Central memory CD8-positive, alpha-beta T cell (primary cell): Measurements from ENCODE around the gene ZBTB25.

Experiments
- ATAC-seq: fragments of 150-1000 bp; cut with Tn5 transposase; replicated peaks from 2 replicates; pipeline ENCODE4 v1.10.0; 2022; ENCODE audit warnings: mild to moderate bottlenecking, moderate FRiP score, moderate number of reproducible peaks; ENCODE audit not compliant: poor library complexity, severe bottlenecking; ENCODE audit errors: extremely low read depth
- DNase-seq, 2 donors: peaks; one replicate each; pipeline ENCODE4 v3.0.0; 2021; ENCODE audit warnings: low spot score in 2 of 2
- H3K27ac Mint-ChIP-seq: one replicate; pipeline ENCODE4 v1.8.0; 2022; ENCODE audit warnings: low read depth, mild to moderate bottlenecking, moderate library complexity, mixed read lengths
- H3K27me3 Mint-ChIP-seq: one replicate; pipeline ENCODE4 v1.8.0; 2022; ENCODE audit warnings: mixed read lengths
- H3K36me3 Mint-ChIP-seq: one replicate; pipeline ENCODE4 v1.8.0; 2022; ENCODE audit warnings: mild to moderate bottlenecking, moderate library complexity, mixed read lengths; ENCODE audit not compliant: insufficient read depth
- H3K4me1 Mint-ChIP-seq: one replicate; pipeline ENCODE4 v1.8.0; 2022; ENCODE audit warnings: mixed read lengths
- H3K4me3 Mint-ChIP-seq: one replicate; pipeline ENCODE4 v1.8.0; 2022; ENCODE audit warnings: mild to moderate bottlenecking, moderate library complexity, mixed read lengths
- H3K9me3 Mint-ChIP-seq: one replicate; pipeline ENCODE4 v1.8.0; 2022; ENCODE audit warnings: mixed read lengths

ZBTB25 gene

GRCh38 chr14:64465191-64465822, 38.3 kb downstream of the ZBTB25 start, which contains the start of gene AKAP5:
Gene AKAP5, plus strand, starts transcription at chr14:64465499. Its CDS starts 2,896 bp downstream, at chr14:64468395.
- DNase-seq (peak; percentile 29 to 39), ATAC-seq (peak; percentile 80)
- Mint-ChIP-seq H3K9me3 (no peaks in the 10 kb centered on the region), H3K27ac (peak within 1 kb of the TSS; percentile 65), H3K4me1 (peaks cover 30% of the 10 kb centered on the region), H3K27me3 (no peaks in the 10 kb centered on the region), H3K4me3 (peak within 1 kb of the TSS; percentile 83), H3K36me3 (peaks cover 2% of the 10 kb centered on the region)

- Mint-ChIP-seq H3K27me3 (no peaks in the 10 kb centered on the region), H3K36me3 (peaks cover 2% of the 10 kb centered on the region)
- no peak for DNase-seq
These were observed 39.0 kb downstream of the ZBTB25 start for GRCh38 chr14:64464651-64465050.

GRCh38 chr14:64463873-64464272, 39.8 kb downstream of the ZBTB25 start:
- Mint-ChIP-seq H3K27ac (no peak overlapping the region), H3K36me3 (peaks cover 2% of the 10 kb centered on the region)

More at GRCh38 chr14:64464651-64465050, 39.0 kb downstream of the ZBTB25 start:
- Mint-ChIP-seq H3K4me1 (peaks cover 30% of the 10 kb centered on the region), H3K9me3 (no peaks in the 10 kb centered on the region), H3K27ac (peak overlapping the region; percentile 65), H3K4me3 (peak overlapping the region; percentile 83)
- ATAC-seq = no peak

GRCh38 chr14:64463195-64463594, 40.4 kb downstream of the ZBTB25 start:
- ATAC-seq (no peak), DNase-seq (no peak)
- peaks cover 5% of the 10 kb centered on the region for H3K36me3 Mint-ChIP-seq
- H3K27me3 Mint-ChIP-seq = no peaks in the 10 kb centered on the region
- H3K27ac Mint-ChIP-seq = no peak overlapping the region
- peaks cover 26% of the 10 kb centered on the region for H3K4me1 Mint-ChIP-seq
- H3K9me3 Mint-ChIP-seq = no peaks in the 10 kb centered on the region
- H3K4me3 Mint-ChIP-seq = no peak overlapping the region

More at GRCh38 chr14:64463873-64464272, 39.8 kb downstream of the ZBTB25 start:
- H3K27me3 Mint-ChIP-seq = no peaks in the 10 kb centered on the region
- H3K4me3 Mint-ChIP-seq = no peak overlapping the region
- DNase-seq (no peak), ATAC-seq (no peak)
- peaks cover 30% of the 10 kb centered on the region for H3K4me1 Mint-ChIP-seq
- no peaks in the 10 kb centered on the region for H3K9me3 Mint-ChIP-seq

GRCh38 chr14:64461221-64461620, 42.4 kb downstream of the ZBTB25 start:
- Mint-ChIP-seq H3K27ac (no peak overlapping the region), H3K27me3 (no peaks in the 10 kb centered on the region), H3K4me1 (peaks cover 20% of the 10 kb centered on the region), H3K4me3 (no peak overlapping the region), H3K9me3 (no peaks in the 10 kb centered on the region), H3K36me3 (peaks cover 5% of the 10 kb centered on the region)
- ATAC-seq (no peak), DNase-seq (no peak)

- Mint-ChIP-seq H3K9me3 (no peaks in the 10 kb centered on the region), H3K4me3 (no peak overlapping the region), H3K27ac (no peak overlapping the region), H3K36me3 (peaks cover 5% of the 10 kb centered on the region), H3K27me3 (no peaks in the 10 kb centered on the region), H3K4me1 (peaks cover 10% of the 10 kb centered on the region)
- DNase-seq = no peak
- ATAC-seq = no peak
These were observed 44.1 kb downstream of the ZBTB25 start for GRCh38 chr14:64459405-64460136.

- no peaks in the 10 kb centered on the region for H3K4me1 Mint-ChIP-seq
- H3K4me3 Mint-ChIP-seq = no peak overlapping the region
- H3K27ac Mint-ChIP-seq = no peak overlapping the region
- peaks cover 9% of the 10 kb centered on the region for H3K36me3 Mint-ChIP-seq
- DNase-seq (no peak), ATAC-seq (no peak)
- no peaks in the 10 kb centered on the region for H3K9me3 Mint-ChIP-seq
- no peaks in the 10 kb centered on the region for H3K27me3 Mint-ChIP-seq
These were observed 49.0 kb downstream of the ZBTB25 start for GRCh38 chr14:64454671-64455070.

- Mint-ChIP-seq H3K27ac (no peak overlapping the region), H3K9me3 (no peaks in the 10 kb centered on the region), H3K36me3 (peaks cover 8% of the 10 kb centered on the region), H3K4me3 (no peak overlapping the region), H3K4me1 (peaks cover 11% of the 10 kb centered on the region), H3K27me3 (no peaks in the 10 kb centered on the region)
- no peak for ATAC-seq
- DNase-seq = no peak
These were observed 53.4 kb downstream of the ZBTB25 start for GRCh38 chr14:64450255-64450654.

GRCh38 chr14:64447876-64448670, 55.6 kb downstream of the ZBTB25 start:
- Mint-ChIP-seq H3K9me3 (no peaks in the 10 kb centered on the region), H3K27me3 (no peaks in the 10 kb centered on the region), H3K27ac (peak overlapping the region; percentile 78), H3K36me3 (peaks cover 7% of the 10 kb centered on the region), H3K4me3 (peak overlapping the region; percentile 27), H3K4me1 (peaks cover 24% of the 10 kb centered on the region)
- ATAC-seq = peak; percentile 49
- DNase-seq = peak in 1 of 2 donors; percentile 25

- peak; percentile 76 for ATAC-seq
- Mint-ChIP-seq H3K27ac (peak overlapping the region; percentile 89), H3K9me3 (no peaks in the 10 kb centered on the region), H3K4me3 (peak overlapping the region; percentile 25), H3K36me3 (peaks cover 9% of the 10 kb centered on the region), H3K4me1 (peaks cover 24% of the 10 kb centered on the region), H3K27me3 (no peaks in the 10 kb centered on the region)
- DNase-seq = peak in 1 of 2 donors; percentile 26
These were observed 58.4 kb downstream of the ZBTB25 start for GRCh38 chr14:64444984-64445845.

GRCh38 chr14:64444140-64444539, 59.5 kb downstream of the ZBTB25 start:
- Mint-ChIP-seq H3K4me1 (peaks cover 26% of the 10 kb centered on the region), H3K36me3 (peaks cover 10% of the 10 kb centered on the region), H3K27me3 (no peaks in the 10 kb centered on the region), H3K9me3 (no peaks in the 10 kb centered on the region), H3K4me3 (no peak overlapping the region), H3K27ac (peak overlapping the region; percentile 89)
- DNase-seq (no peak), ATAC-seq (no peak)
